PC-9 (cell line): ENCODE data around the gene GPER1.

Experiments
- EZH2 ChIP-seq: fragments of 200-600 bp; sonication (generic); IDR thresholded peaks from 2 replicates; pipeline ENCODE4 v1.8.0; 2017; ENCODE audit warnings: antibody characterized with exemption, low read depth
- TF ChIP-seq, protein P1 (sequence below): fragments of 200-600 bp; sonication (generic); conservative IDR thresholded peaks from 2 replicates; pipeline ENCODE4 v1.6.1; 2017; ENCODE audit warnings: mixed run types, antibody characterized with exemption, mild to moderate bottlenecking, moderate library complexity

DNA sequence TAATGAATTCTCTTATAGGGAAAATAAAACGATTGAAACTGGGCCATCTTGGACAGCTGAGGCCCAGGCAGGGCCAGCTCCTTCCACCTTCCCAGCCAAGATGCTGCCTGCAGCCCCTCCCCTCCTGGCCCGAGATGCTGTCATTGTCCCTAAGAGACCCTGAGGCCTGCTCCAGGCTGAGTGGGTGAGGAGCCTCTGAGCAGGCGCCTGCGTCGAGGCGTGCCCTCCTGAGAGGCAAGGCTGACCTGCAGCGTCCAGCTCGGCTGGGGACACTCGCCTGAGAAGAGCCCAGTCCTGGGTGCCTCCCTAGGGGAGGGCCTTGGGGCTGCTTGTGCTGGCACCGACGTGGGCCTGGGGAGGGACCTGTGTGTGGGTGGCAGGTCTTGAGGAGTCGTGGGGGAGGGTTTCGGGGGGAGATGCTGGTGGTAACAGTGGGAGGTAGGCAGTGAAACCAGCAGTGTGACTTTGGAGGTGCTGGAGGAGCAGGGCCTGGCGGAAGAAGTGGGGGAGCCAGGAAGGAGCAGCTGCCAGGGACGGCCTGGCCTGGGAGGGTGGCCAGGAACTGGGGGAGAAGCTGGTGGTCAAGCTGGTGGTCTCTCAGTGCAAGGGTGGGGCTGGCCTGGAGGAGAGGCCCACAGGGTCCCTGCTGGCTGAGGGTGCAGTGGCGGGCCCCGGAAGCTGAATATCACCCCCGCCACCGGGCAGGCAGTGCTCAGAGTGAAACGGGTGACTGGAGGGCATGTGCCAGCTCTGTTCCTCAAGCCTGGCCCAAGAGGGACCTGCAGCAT, 35.7 kb upstream of the GPER1 start:
- TF ChIP-seq, protein P1, sequence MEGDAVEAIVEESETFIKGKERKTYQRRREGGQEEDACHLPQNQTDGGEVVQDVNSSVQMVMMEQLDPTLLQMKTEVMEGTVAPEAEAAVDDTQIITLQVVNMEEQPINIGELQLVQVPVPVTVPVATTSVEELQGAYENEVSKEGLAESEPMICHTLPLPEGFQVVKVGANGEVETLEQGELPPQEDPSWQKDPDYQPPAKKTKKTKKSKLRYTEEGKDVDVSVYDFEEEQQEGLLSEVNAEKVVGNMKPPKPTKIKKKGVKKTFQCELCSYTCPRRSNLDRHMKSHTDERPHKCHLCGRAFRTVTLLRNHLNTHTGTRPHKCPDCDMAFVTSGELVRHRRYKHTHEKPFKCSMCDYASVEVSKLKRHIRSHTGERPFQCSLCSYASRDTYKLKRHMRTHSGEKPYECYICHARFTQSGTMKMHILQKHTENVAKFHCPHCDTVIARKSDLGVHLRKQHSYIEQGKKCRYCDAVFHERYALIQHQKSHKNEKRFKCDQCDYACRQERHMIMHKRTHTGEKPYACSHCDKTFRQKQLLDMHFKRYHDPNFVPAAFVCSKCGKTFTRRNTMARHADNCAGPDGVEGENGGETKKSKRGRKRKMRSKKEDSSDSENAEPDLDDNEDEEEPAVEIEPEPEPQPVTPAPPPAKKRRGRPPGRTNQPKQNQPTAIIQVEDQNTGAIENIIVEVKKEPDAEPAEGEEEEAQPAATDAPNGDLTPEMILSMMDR: no peak
- TF ChIP-seq EZH2: no peak
